Body of pancreas (tissue), 4 donors: ENCODE results near the gene UCN3.

Experiments
- POLR2A ChIP-seq, 3 donors: fragments of 450-650 bp; IDR thresholded peaks; one replicate each; pipeline ENCODE4 v1.6.1; 2016; ENCODE audit warnings: antibody characterized with exemption in 3 of 3, mild to moderate bottlenecking in 2 of 3
- TF ChIP-seq, protein P1 (sequence below), 7 experiments: fragments of 450-650 bp in 4 of 7; fragments of 200-600 bp in 3 of 7; sonication (generic) in 3 of 7; IDR thresholded peaks; one replicate each; pipeline ENCODE4 v1.5.1; 2016 to 2019; ENCODE audit warnings: antibody characterized with exemption in 7 of 7

DNA sequence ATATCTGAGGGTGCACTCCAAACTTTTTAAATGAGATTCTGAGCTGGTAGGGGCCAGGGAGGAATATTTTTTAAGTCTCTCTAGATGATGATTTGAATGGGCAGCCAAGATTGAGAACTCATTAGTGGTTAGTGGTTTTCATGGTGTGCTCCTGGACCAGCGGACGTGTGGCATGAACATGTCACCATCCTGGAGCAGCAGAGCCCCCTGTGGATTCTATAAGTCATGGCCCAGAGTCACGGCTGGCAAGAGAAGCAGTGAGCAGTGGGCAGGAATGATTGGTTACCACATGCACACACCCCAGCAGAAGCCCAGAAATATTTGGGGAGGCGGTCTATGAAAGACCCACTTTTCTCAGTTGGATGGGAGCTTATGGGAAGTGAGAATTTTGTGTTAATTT is 21.2 kb upstream of the UCN3 start:
- TF ChIP-seq, protein P1, sequence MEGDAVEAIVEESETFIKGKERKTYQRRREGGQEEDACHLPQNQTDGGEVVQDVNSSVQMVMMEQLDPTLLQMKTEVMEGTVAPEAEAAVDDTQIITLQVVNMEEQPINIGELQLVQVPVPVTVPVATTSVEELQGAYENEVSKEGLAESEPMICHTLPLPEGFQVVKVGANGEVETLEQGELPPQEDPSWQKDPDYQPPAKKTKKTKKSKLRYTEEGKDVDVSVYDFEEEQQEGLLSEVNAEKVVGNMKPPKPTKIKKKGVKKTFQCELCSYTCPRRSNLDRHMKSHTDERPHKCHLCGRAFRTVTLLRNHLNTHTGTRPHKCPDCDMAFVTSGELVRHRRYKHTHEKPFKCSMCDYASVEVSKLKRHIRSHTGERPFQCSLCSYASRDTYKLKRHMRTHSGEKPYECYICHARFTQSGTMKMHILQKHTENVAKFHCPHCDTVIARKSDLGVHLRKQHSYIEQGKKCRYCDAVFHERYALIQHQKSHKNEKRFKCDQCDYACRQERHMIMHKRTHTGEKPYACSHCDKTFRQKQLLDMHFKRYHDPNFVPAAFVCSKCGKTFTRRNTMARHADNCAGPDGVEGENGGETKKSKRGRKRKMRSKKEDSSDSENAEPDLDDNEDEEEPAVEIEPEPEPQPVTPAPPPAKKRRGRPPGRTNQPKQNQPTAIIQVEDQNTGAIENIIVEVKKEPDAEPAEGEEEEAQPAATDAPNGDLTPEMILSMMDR (IDR thresholded peaks at IDR 0.05), result no peak
- no peak for TF ChIP-seq POLR2A (IDR thresholded peaks at IDR 0.05)
